Ishikawa (cell line): Measurements from ENCODE around the gene ZNF665.
A peak's percentile ranks its signal among the peaks of the same experiment; 100 is the strongest.

ENCODE experiments used
- CEBPB ChIP-seq: IDR thresholded peaks from 2 replicates; pipeline ENCODE4 v1.6.1; 2012
- CREB1 ChIP-seq: IDR thresholded peaks from 2 replicates; pipeline ENCODE4 v1.6.1; 2012; ENCODE audit warnings: low read depth
- EGR1 ChIP-seq: IDR thresholded peaks from 2 replicates; pipeline ENCODE4 v1.6.1; 2012
- EP300 ChIP-seq: IDR thresholded peaks from 2 replicates; pipeline ENCODE4 v1.6.1; 2012; ENCODE audit warnings: borderline replicate concordance
- FOXM1 ChIP-seq: IDR thresholded peaks from 2 replicates; pipeline ENCODE4 v1.6.1; 2012; ENCODE audit warnings: low read depth, borderline replicate concordance
- MAX ChIP-seq: IDR thresholded peaks from 2 replicates; pipeline ENCODE4 v1.6.1; 2012
- NFIC ChIP-seq: IDR thresholded peaks from 2 replicates; pipeline ENCODE4 v1.6.1; 2012
- RAD21 ChIP-seq: IDR thresholded peaks from 2 replicates; pipeline ENCODE4 v1.6.1; 2012; ENCODE audit warnings: low read depth
- REST ChIP-seq: IDR thresholded peaks from 2 replicates; pipeline ENCODE4 v1.6.1; 2012; ENCODE audit warnings: low read depth, mild to moderate bottlenecking
- TAF1 ChIP-seq: IDR thresholded peaks from 2 replicates; pipeline ENCODE4 v1.6.1; 2012; ENCODE audit warnings: low read depth, mild to moderate bottlenecking
- TCF12 ChIP-seq: IDR thresholded peaks from 2 replicates; pipeline ENCODE4 v1.6.1; 2012; ENCODE audit warnings: low read depth
- TEAD4 ChIP-seq: IDR thresholded peaks from 2 replicates; pipeline ENCODE4 v1.6.1; 2012
- USF1 ChIP-seq: IDR thresholded peaks from 2 replicates; pipeline ENCODE4 v1.6.1; 2012
- YY1 ChIP-seq: IDR thresholded peaks from 2 replicates; pipeline ENCODE4 v1.6.1; 2012; ENCODE audit warnings: low read depth
- ZBTB7A ChIP-seq: IDR thresholded peaks from 2 replicates; pipeline ENCODE4 v1.6.1; 2012; ENCODE audit warnings: low read depth

ZNF665 gene

GRCh38 chr19:53147645-53148044 lies 45.5 kb downstream of the ZNF665 start:
- TF ChIP-seq REST (no peak), MAX (no peak), CREB1 (no peak), CEBPB (no peak), TEAD4 (no peak), EGR1 (no peak)

GRCh38 chr19:53140351-53140750 lies 52.8 kb downstream of the ZNF665 start:
- TF ChIP-seq EP300 (no peak), TEAD4 (no peak), YY1 (no peak), NFIC (no peak), USF1 (no peak), CEBPB (no peak), FOXM1 (no peak), ZBTB7A (no peak), RAD21 (no peak)

- no peak for TF ChIP-seq CEBPB
- no peak for TF ChIP-seq TAF1
- no peak for TF ChIP-seq CREB1
- TF ChIP-seq MAX: no peak
- no peak for TF ChIP-seq TCF12
- TF ChIP-seq TEAD4: no peak
- TF ChIP-seq REST: no peak
- no peak for TF ChIP-seq RAD21
- TF ChIP-seq EGR1: no peak
- no peak for TF ChIP-seq YY1
- no peak for TF ChIP-seq FOXM1
- no peak for TF ChIP-seq EP300
- no peak for TF ChIP-seq ZBTB7A
- no peak for TF ChIP-seq NFIC
- no peak for TF ChIP-seq USF1
Observed at GRCh38 chr19:53136432-53136831, 56.7 kb downstream of the ZNF665 start.

GRCh38 chr19:53132141-53132991 lies 60.8 kb downstream of the ZNF665 start, which contains the start of gene ZNF415:
Gene ZNF415 (minus strand): TSS chr19:53132910. CDS start chr19:53122676, 10,234 bp downstream.
- TF ChIP-seq EGR1 (no peak), CEBPB (no peak), RAD21 (no peak), REST (no peak), TCF12 (no peak), CREB1 (no peak), FOXM1 (no peak), TEAD4 (no peak), MAX (peak; percentile 69), YY1 (0 out of 2 replicates have a peak, but pooled peaks have one; percentile 20), USF1 (no peak), NFIC (no peak), ZBTB7A (no peak), EP300 (no peak), TAF1 (no peak)
